Measurements from ENCODE around the gene SFRP2. TPM values are rescaled to one million over a fixed set of nuclear protein-coding genes. Genes with fewer than 3 reads are reported as not detected.
A peak's percentile ranks its signal among the peaks of the same experiment; 100 is the strongest.

The SFRP2 gene
- total RNA-seq, 1 experiment from 2014 or later = not detected

- H3K4me3 ChIP-seq = no peak overlapping the region
- H3K9me3 ChIP-seq (replicated peaks) = no peaks in the 10 kb centered on the region
- DNase-seq = no peak
- H3K27me3 ChIP-seq = no peaks in the 10 kb centered on the region
- no peak overlapping the region for H3K27ac ChIP-seq
- peaks cover 4% of the 10 kb centered on the region; the same call in 1 of the 2 replicates for H3K4me1 ChIP-seq
- no peaks in the 10 kb centered on the region for H3K36me3 ChIP-seq
Measured at GRCh38 chr4:153809307-153809706, 20.4 kb upstream of the SFRP2 start.

GRCh38 chr4:153808175-153808574 lies 19.3 kb upstream of the SFRP2 start:
- H3K27ac ChIP-seq = no peak overlapping the region
- no peaks in the 10 kb centered on the region for H3K36me3 ChIP-seq
- H3K4me1 ChIP-seq = peaks cover 4% of the 10 kb centered on the region; the same call in 1 of the 2 replicates
- no peak for DNase-seq
- no peak overlapping the region for H3K4me3 ChIP-seq
- H3K9me3 ChIP-seq (replicated peaks) = no peaks in the 10 kb centered on the region
- H3K27me3 ChIP-seq = no peaks in the 10 kb centered on the region

- no peak for DNase-seq
- H3K27me3 ChIP-seq = no peaks in the 10 kb centered on the region
- H3K4me1 ChIP-seq = peaks cover 4% of the 10 kb centered on the region; the same call in 1 of the 2 replicates
- no peak overlapping the region for H3K27ac ChIP-seq
- no peak overlapping the region for H3K4me3 ChIP-seq
- no peaks in the 10 kb centered on the region for H3K36me3 ChIP-seq
- no peaks in the 10 kb centered on the region for H3K9me3 ChIP-seq (replicated peaks)
Measured at GRCh38 chr4:153806073-153806472, 17.2 kb upstream of the SFRP2 start.

- H3K4me1 ChIP-seq = no peaks in the 10 kb centered on the region
- no peak overlapping the region for H3K27ac ChIP-seq
- no peaks in the 10 kb centered on the region for H3K9me3 ChIP-seq (replicated peaks)
- no peaks in the 10 kb centered on the region for H3K27me3 ChIP-seq
- no peaks in the 10 kb centered on the region for H3K36me3 ChIP-seq
- DNase-seq = no peak
- H3K4me3 ChIP-seq = no peak overlapping the region
Measured at GRCh38 chr4:153804722-153805121, 15.8 kb upstream of the SFRP2 start.

- Histone ChIP-seq H3K27me3 (no peaks in the 10 kb centered on the region), H3K9me3 (replicated peaks) (no peaks in the 10 kb centered on the region), H3K27ac (no peak overlapping the region), H3K4me3 (no peak overlapping the region), H3K4me1 (no peaks in the 10 kb centered on the region), H3K36me3 (no peaks in the 10 kb centered on the region)
- DNase-seq = no peak
Measured at GRCh38 chr4:153799694-153800074, 10.8 kb upstream of the SFRP2 start.

- H3K9me3 ChIP-seq (replicated peaks) = no peaks in the 10 kb centered on the region
- H3K4me1 ChIP-seq = no peaks in the 10 kb centered on the region
- H3K27ac ChIP-seq = no peak overlapping the region
- no peak overlapping the region for H3K4me3 ChIP-seq
- no peak for DNase-seq
- H3K27me3 ChIP-seq = no peaks in the 10 kb centered on the region
- no peaks in the 10 kb centered on the region for H3K36me3 ChIP-seq
Measured at GRCh38 chr4:153798901-153799693, 10.2 kb upstream of the SFRP2 start.

- no peaks in the 10 kb centered on the region for H3K27me3 ChIP-seq
- H3K4me3 ChIP-seq = no peak overlapping the region
- no peaks in the 10 kb centered on the region for H3K9me3 ChIP-seq (replicated peaks)
- no peaks in the 10 kb centered on the region for H3K36me3 ChIP-seq
- no peak overlapping the region for H3K27ac ChIP-seq
- DNase-seq = no peak
- H3K4me1 ChIP-seq = no peaks in the 10 kb centered on the region
Measured at GRCh38 chr4:153798420-153798819, 9.5 kb upstream of the SFRP2 start.

GRCh38 chr4:153794006-153794405 lies 5.1 kb upstream of the SFRP2 start:
- H3K4me1 ChIP-seq = no peaks in the 10 kb centered on the region
- no peaks in the 10 kb centered on the region for H3K27me3 ChIP-seq
- no peaks in the 10 kb centered on the region for H3K36me3 ChIP-seq
- H3K27ac ChIP-seq = no peak overlapping the region
- H3K4me3 ChIP-seq = no peak overlapping the region
- H3K9me3 ChIP-seq (replicated peaks) = no peaks in the 10 kb centered on the region
- peak in 1 of 2 experiments; percentile 7 for DNase-seq

- Histone ChIP-seq H3K9me3 (replicated peaks) (no peaks in the 10 kb centered on the region), H3K36me3 (no peaks in the 10 kb centered on the region), H3K27ac (no peak overlapping the region), H3K27me3 (no peaks in the 10 kb centered on the region), H3K4me3 (no peak overlapping the region), H3K4me1 (no peaks in the 10 kb centered on the region)
- DNase-seq = no peak
Measured at GRCh38 chr4:153792618-153793247, 3.9 kb upstream of the SFRP2 start.

- no peak overlapping the region for H3K27ac ChIP-seq
- H3K4me3 ChIP-seq = no peak overlapping the region
- no peaks in the 10 kb centered on the region for H3K9me3 ChIP-seq (replicated peaks)
- DNase-seq = no peak
- no peaks in the 10 kb centered on the region for H3K27me3 ChIP-seq
- H3K4me1 ChIP-seq = no peaks in the 10 kb centered on the region
- no peaks in the 10 kb centered on the region for H3K36me3 ChIP-seq
Measured at GRCh38 chr4:153791746-153792617, 3.1 kb upstream of the SFRP2 start.

- Histone ChIP-seq H3K9me3 (replicated peaks) (no peaks in the 10 kb centered on the region), H3K4me1 (no peaks in the 10 kb centered on the region), H3K4me3 (no peak overlapping the region), H3K27ac (no peak overlapping the region), H3K27me3 (no peaks in the 10 kb centered on the region), H3K36me3 (no peaks in the 10 kb centered on the region)
- no peak for DNase-seq
Measured at GRCh38 chr4:153790962-153791551, 2.2 kb upstream of the SFRP2 start.

GRCh38 chr4:153790500-153790865 lies 1.6 kb upstream of the SFRP2 start:
- Histone ChIP-seq H3K9me3 (replicated peaks) (no peaks in the 10 kb centered on the region), H3K36me3 (no peaks in the 10 kb centered on the region), H3K4me3 (no peak overlapping the region), H3K27ac (no peak overlapping the region), H3K4me1 (no peaks in the 10 kb centered on the region), H3K27me3 (no peaks in the 10 kb centered on the region)
- DNase-seq = no peak

GRCh38 chr4:153789741-153790499 lies 1.0 kb upstream of the SFRP2 start:
- no peaks in the 10 kb centered on the region for H3K27me3 ChIP-seq
- no peaks in the 10 kb centered on the region for H3K9me3 ChIP-seq (replicated peaks)
- H3K4me1 ChIP-seq = no peaks in the 10 kb centered on the region
- no peak overlapping the region for H3K4me3 ChIP-seq
- H3K27ac ChIP-seq = no peak overlapping the region
- H3K36me3 ChIP-seq = no peaks in the 10 kb centered on the region
- DNase-seq = no peak

- H3K9me3 ChIP-seq (replicated peaks) = no peaks in the 10 kb centered on the region
- no peaks in the 10 kb centered on the region for H3K27me3 ChIP-seq
- H3K4me1 ChIP-seq = no peaks in the 10 kb centered on the region
- no peaks in the 10 kb centered on the region for H3K36me3 ChIP-seq
- no peak overlapping the region for H3K27ac ChIP-seq
- no peak for DNase-seq
- H3K4me3 ChIP-seq = no peak overlapping the region
Measured at GRCh38 chr4:153788051-153788412, 851 bp downstream of the SFRP2 start.
